GM23338 (cell line): Measurements from ENCODE around the gene PRELID2. TPM values are rescaled to one million over a fixed set of nuclear protein-coding genes. Genes with fewer than 3 reads are reported as not detected.
A peak's percentile ranks its signal among the peaks of the same experiment; 100 is the strongest.

ENCODE experiments used
- ATAC-seq: fragments of 200-7000 bp; cut with Tn5 transposase; 3 replicates; pipeline ENCODE4 v1.9.1; 2020
- DNase-seq: peaks from one replicate; pipeline ENCODE4 v3.0.0-alpha.2; 2015; ENCODE audit warnings: low spot score
- H2AFZ ChIP-seq: fragments of 200-600 bp; sonication (generic); 2 replicates; pipeline ENCODE4 v1.8.0; 2016; ENCODE audit warnings: antibody characterized with exemption, mild to moderate bottlenecking, moderate library complexity
- H3F3A ChIP-seq: fragments of 200-600 bp; sonication (generic); replicated peaks from 2 replicates; pipeline ENCODE4 v1.8.0; 2017; ENCODE audit warnings: antibody characterized with exemption, mixed run types, low read depth
- H3K27ac ChIP-seq: fragments of 200-600 bp; sonication (generic); 2 replicates; pipeline ENCODE4 v1.6.1; 2016; ENCODE audit warnings: low read depth
- H3K27me3 ChIP-seq: fragments of 200-600 bp; sonication (generic); 2 replicates; pipeline ENCODE4 v1.8.0; 2016; ENCODE audit warnings: mild to moderate bottlenecking, mixed run types, moderate library complexity; ENCODE audit not compliant: insufficient read depth
- H3K36me3 ChIP-seq: fragments of 200-600 bp; sonication (generic); 2 replicates; pipeline ENCODE4 v1.8.0; 2016; ENCODE audit warnings: mild to moderate bottlenecking; ENCODE audit not compliant: insufficient read depth
- H3K4me1 ChIP-seq: fragments of 200-600 bp; sonication (generic); 2 replicates; pipeline ENCODE4 v1.8.0; 2016; ENCODE audit warnings: mild to moderate bottlenecking, moderate library complexity; ENCODE audit not compliant: insufficient read depth
- H3K4me2 ChIP-seq: fragments of 200-600 bp; sonication (generic); 2 replicates; pipeline ENCODE4 v1.7.1; 2017; ENCODE audit warnings: mixed run types
- H3K4me3 ChIP-seq: fragments of 200-600 bp; sonication (generic); 2 replicates; pipeline ENCODE4 v1.6.1; 2016; ENCODE audit warnings: mixed run types
- H3K79me2 ChIP-seq: fragments of 200-600 bp; sonication (generic); replicated peaks from 2 replicates; pipeline ENCODE4 v1.8.0; 2017; ENCODE audit warnings: mild to moderate bottlenecking; ENCODE audit not compliant: insufficient read depth
- H3K9me2 ChIP-seq: fragments of 200-600 bp; sonication (generic); 2 replicates; pipeline ENCODE4 v1.8.0; 2017; ENCODE audit not compliant: insufficient read depth
- H4K20me1 ChIP-seq: fragments of 200-600 bp; sonication (generic); replicated peaks from 2 replicates; pipeline ENCODE4 v1.8.0; 2017; ENCODE audit warnings: mild to moderate bottlenecking; ENCODE audit not compliant: insufficient read depth
- H3K27ac Mint-ChIP-seq: 2 replicates; pipeline ENCODE4 v1.8.0; 2020; ENCODE audit warnings: inconsistent platforms, mild to moderate bottlenecking, moderate library complexity, mixed read lengths
- H3K27me3 Mint-ChIP-seq: 3 replicates; pipeline ENCODE4 v1.8.0; 2022; ENCODE audit warnings: low read depth, mild to moderate bottlenecking, moderate library complexity, mixed read lengths, inconsistent platforms; ENCODE audit not compliant: insufficient read depth, poor library complexity
- H3K36me3 Mint-ChIP-seq: 3 replicates; pipeline ENCODE4 v1.8.0; 2021; ENCODE audit warnings: low read depth, mild to moderate bottlenecking, inconsistent platforms, moderate library complexity, mixed read lengths
- H3K4me1 Mint-ChIP-seq: 3 replicates; pipeline ENCODE4 v1.8.0; 2020; ENCODE audit warnings: mild to moderate bottlenecking, inconsistent platforms, mixed read lengths
- H3K4me3 Mint-ChIP-seq: 3 replicates; pipeline ENCODE4 v1.8.0; 2021; ENCODE audit warnings: moderate library complexity, mild to moderate bottlenecking, inconsistent platforms, mixed read lengths
- H3K9me3 Mint-ChIP-seq: 3 replicates; pipeline ENCODE4 v1.8.0; 2020; ENCODE audit warnings: moderate library complexity, mild to moderate bottlenecking, inconsistent platforms, mixed read lengths
- CREB1 ChIP-seq: fragments of 250-450 bp; sonication (Bioruptor Pico); IDR thresholded peaks from 2 replicates; pipeline ENCODE4 v1.5.0; 2020; ENCODE audit warnings: low read depth, mild to moderate bottlenecking, moderate library complexity
- CTCF ChIP-seq, 2 experiments: fragments of 200-600 bp in 1 of 2; sonication (generic) in 1 of 2; conservative IDR thresholded peaks; 2 replicates each; pipeline versions ENCODE4 v1.5.1 to v1.6.1; 2016 to 2017; ENCODE audit warnings: antibody characterized with exemption in 2 of 2, low read depth in 2 of 2, mild to moderate bottlenecking in 2 of 2, moderate library complexity in 1 of 2
- ETS1 ChIP-seq: IDR thresholded peaks from 2 replicates; pipeline ENCODE4 v1.6.1; 2016; ENCODE audit warnings: antibody characterized with exemption
- EZH2 ChIP-seq: fragments of 200-600 bp; sonication (generic); IDR thresholded peaks from one replicate; pipeline ENCODE4 v1.8.0; 2017; ENCODE audit warnings: antibody characterized with exemption, mild to moderate bottlenecking, low read depth; ENCODE audit not compliant: unreplicated experiment
- EZH2phosphoT487 ChIP-seq: fragments of 200-600 bp; sonication (generic); IDR thresholded peaks from one replicate; pipeline ENCODE4 v1.8.1; 2018; ENCODE audit warnings: antibody characterized with exemption; ENCODE audit not compliant: unreplicated experiment
- JUNB ChIP-seq: IDR thresholded peaks from one replicate; pipeline ENCODE4 v1.6.1; 2016; ENCODE audit warnings: antibody characterized with exemption; ENCODE audit not compliant: unreplicated experiment
- NANOG ChIP-seq: IDR thresholded peaks from 2 replicates; pipeline ENCODE4 v1.6.1; 2016; ENCODE audit warnings: antibody characterized with exemption, borderline replicate concordance
- POLR2AphosphoS5 ChIP-seq: IDR thresholded peaks from 2 replicates; pipeline ENCODE4 v1.6.1; 2016; ENCODE audit warnings: antibody characterized with exemption, low read depth
- REST ChIP-seq: IDR thresholded peaks from one replicate; pipeline ENCODE4 v1.6.1; 2018; ENCODE audit warnings: antibody characterized with exemption; ENCODE audit not compliant: unreplicated experiment
- STAT1 ChIP-seq: IDR thresholded peaks from one replicate; pipeline ENCODE4 v1.6.1; 2016; ENCODE audit warnings: antibody characterized with exemption; ENCODE audit not compliant: unreplicated experiment
- ZNF114 ChIP-seq: fragments of 250-450 bp; sonication (Bioruptor Pico); IDR thresholded peaks from 2 replicates; pipeline ENCODE4 v1.5.0; 2020; ENCODE audit warnings: mild to moderate bottlenecking, moderate library complexity
- ZNF331 ChIP-seq: fragments of 250-450 bp; sonication (Bioruptor Pico); IDR thresholded peaks from 2 replicates; pipeline ENCODE4 v1.5.0; 2020; ENCODE audit warnings: low read depth, mild to moderate bottlenecking, moderate library complexity
- ZNF462 ChIP-seq: fragments of 250-450 bp; sonication (Bioruptor Pico); IDR thresholded peaks from 2 replicates; pipeline ENCODE4 v1.5.0; 2020; ENCODE audit warnings: mild to moderate bottlenecking, moderate library complexity
- polyA plus RNA-seq: library from polyadenylated mRNA; unstranded; fragments of >200 nt; fragmentation: Nextera tagmentation; extraction: Ambion mirVana; gene quantifications from 2 replicates; pipeline ENCODE4 v1.2.1, GENCODE V29; 2016
- total RNA-seq: library from RNA; depleted of rRNA; stranded (reverse); fragments of >200 nt; shearing (Covaris generic); gene quantifications from 2 replicates; pipeline ENCODE4 v1.2.3, GENCODE V29; 2014

Gene PRELID2
- total and polyA plus RNA-seq, 2 experiments from 2014 or later = 9.3 to 9.8 TPM

GRCh38 chr5:145855763-145856267 lies 20.7 kb upstream of the PRELID2 start:
- H3K9me2 ChIP-seq = no peaks in the 10 kb centered on the region
- peak overlapping the region; percentile 71 for H3K4me2 ChIP-seq
- Mint-ChIP-seq H3K36me3 (no peaks in the 10 kb centered on the region), H3K4me3 (peak overlapping the region; percentile 75), H3K9me3 (no peaks in the 10 kb centered on the region), H3K4me1 (peaks cover 15% of the 10 kb centered on the region; the same call in 2 of the 3 replicates), H3K27ac (peak overlapping the region; percentile 84), H3K27me3 (peaks cover 1% of the 10 kb centered on the region)
- H3K4me3 ChIP-seq = peak overlapping the region; percentile 41
- 0 out of 2 replicates have a peak, but pooled peaks cover 6% of the 10 kb centered on the region for H3K4me1 ChIP-seq
- no peaks in the 10 kb centered on the region for H4K20me1 ChIP-seq
- ATAC-seq (no peak; the same call in 2 of the 3 replicates), DNase-seq (no peak)
- H3K79me2 ChIP-seq = no peaks in the 10 kb centered on the region
- H3F3A ChIP-seq = no peaks in the 10 kb centered on the region
- TF ChIP-seq EZH2phosphoT487 (no peak), REST (no peak), STAT1 (no peak), ZNF462 (no peak), ZNF331 (CRISPR knock-in tag) (no peak), JUNB (no peak), CTCF (conservative IDR thresholded peaks at IDR 0.05; ENCODE audit: low read depth in 2 of 2) (no peak), NANOG (no peak), EZH2 (no peak), ZNF114 (CRISPR knock-in tag) (no peak), CREB1 (CRISPR knock-in tag) (no peak), ETS1 (no peak), POLR2AphosphoS5 (no peak)
- peak overlapping the region; percentile 69; the same call in 1 of the 2 replicates for H3K27ac ChIP-seq
- H3K36me3 ChIP-seq = no peaks in the 10 kb centered on the region
- no peaks in the 10 kb centered on the region for H3K27me3 ChIP-seq
- peak overlapping the region; percentile 88 for H2AFZ ChIP-seq
